ENCODE data around the gene SDC1. TPM values are rescaled to one million over a fixed set of nuclear protein-coding genes. Genes with fewer than 3 reads are reported as not detected.
A peak's percentile ranks its signal among the peaks of the same experiment; 100 is the strongest.

Gene SDC1
- total RNA-seq, 1 experiment from 2014 or later: 22.3 TPM

GRCh38 chr2:20218331-20219320, 6.3 kb downstream of the SDC1 start:
- Mint-ChIP-seq H3K9me3 (no peaks in the 10 kb centered on the region; a peak in 1 of 5 replicates), H3K27me3 (ENCODE audit: low read depth) (peaks cover 7% of the 10 kb centered on the region), H3K36me3 (ENCODE audit: insufficient read depth in 1 of 3, low read depth in 3 of 3) (peaks cover 12 to 23% (median 14%) of the 10 kb centered on the region in 3 experiments), H3K27ac (peak overlapping the region in 2 of 3 experiments; percentile 4 to 26; a peak in 5 of 7 replicates), H3K4me3 (no peak overlapping the region), H3K4me1 (peaks cover 36 to 43% of the 10 kb centered on the region in 2 experiments)
- no peaks in the 10 kb centered on the region for H3K27me3 ChIP-seq (ENCODE audit: insufficient read depth, low read length)
- no peak overlapping the region for H2BK12ac ChIP-seq (ENCODE audit: insufficient read length, low read depth, low read length)
- H3K23ac ChIP-seq (ENCODE audit: insufficient read length, low read depth, low read length): no peak overlapping the region
- peaks cover 9% of the 10 kb centered on the region for H3K4me1 ChIP-seq (ENCODE audit: insufficient read depth, low read length)
- no peak overlapping the region for H3K4me2 ChIP-seq (ENCODE audit: insufficient read depth, insufficient read length, low read length)
- no peaks in the 10 kb centered on the region for H3K79me1 ChIP-seq (ENCODE audit: insufficient read depth, low read depth, low read length, poor library complexity, severe bottlenecking)
- no peak overlapping the region for H2BK120ac ChIP-seq (ENCODE audit: low read depth, low read length, poor library complexity, severe bottlenecking)
- no peaks in the 10 kb centered on the region for H3K9me3 ChIP-seq (ENCODE audit: control insufficient read depth, low read depth, low read length)
- peak overlapping the region; percentile 36 for H4K8ac ChIP-seq (replicated peaks; ENCODE audit: insufficient read length, low read depth, low read length)
- H4K91ac ChIP-seq (ENCODE audit: insufficient read length, low read depth, low read length): no peak overlapping the region
- H3K14ac ChIP-seq (ENCODE audit: insufficient read depth, low read length): no peak overlapping the region
- H3K27ac ChIP-seq (ENCODE audit: insufficient read length, low read depth, low read length): no peak overlapping the region
- H2BK15ac ChIP-seq (ENCODE audit: low read depth, low read length): no peak overlapping the region
- no peak for DNase-seq
- no peak overlapping the region for H2AFZ ChIP-seq (ENCODE audit: low read length)
- no CpG with 5 or more reads among the region's 20 CpGs for WGBS (ENCODE audit: extremely low coverage, insufficient read length, low lambda C conversion rate)
- H2BK5ac ChIP-seq (ENCODE audit: insufficient read length, low read length): no peak overlapping the region
- H3T11ph ChIP-seq (ENCODE audit: low read length): no peak overlapping the region
- TF ChIP-seq, protein P1, sequence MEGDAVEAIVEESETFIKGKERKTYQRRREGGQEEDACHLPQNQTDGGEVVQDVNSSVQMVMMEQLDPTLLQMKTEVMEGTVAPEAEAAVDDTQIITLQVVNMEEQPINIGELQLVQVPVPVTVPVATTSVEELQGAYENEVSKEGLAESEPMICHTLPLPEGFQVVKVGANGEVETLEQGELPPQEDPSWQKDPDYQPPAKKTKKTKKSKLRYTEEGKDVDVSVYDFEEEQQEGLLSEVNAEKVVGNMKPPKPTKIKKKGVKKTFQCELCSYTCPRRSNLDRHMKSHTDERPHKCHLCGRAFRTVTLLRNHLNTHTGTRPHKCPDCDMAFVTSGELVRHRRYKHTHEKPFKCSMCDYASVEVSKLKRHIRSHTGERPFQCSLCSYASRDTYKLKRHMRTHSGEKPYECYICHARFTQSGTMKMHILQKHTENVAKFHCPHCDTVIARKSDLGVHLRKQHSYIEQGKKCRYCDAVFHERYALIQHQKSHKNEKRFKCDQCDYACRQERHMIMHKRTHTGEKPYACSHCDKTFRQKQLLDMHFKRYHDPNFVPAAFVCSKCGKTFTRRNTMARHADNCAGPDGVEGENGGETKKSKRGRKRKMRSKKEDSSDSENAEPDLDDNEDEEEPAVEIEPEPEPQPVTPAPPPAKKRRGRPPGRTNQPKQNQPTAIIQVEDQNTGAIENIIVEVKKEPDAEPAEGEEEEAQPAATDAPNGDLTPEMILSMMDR (conservative IDR thresholded peaks at IDR 0.05): no peak
- no peaks in the 10 kb centered on the region for H4K20me1 ChIP-seq (ENCODE audit: control insufficient read depth, insufficient read depth, insufficient read length)
- no peak overlapping the region for H3K9ac ChIP-seq (ENCODE audit: extremely low read depth, insufficient read length, low read length)
- peak overlapping the region; percentile 7 for H4K5ac ChIP-seq (ENCODE audit: insufficient read length, low read depth, low read length)
- H3K56ac ChIP-seq (ENCODE audit: insufficient read length, low read depth, low read length): no peak overlapping the region
- peaks cover 9% of the 10 kb centered on the region for H3K23me2 ChIP-seq (ENCODE audit: insufficient read length, low read depth, low read length, poor library complexity, severe bottlenecking)
- H3K79me2 ChIP-seq (ENCODE audit: insufficient read depth, low read length): peaks cover 19% of the 10 kb centered on the region; the same call in 1 of the 2 replicates
- H3K18ac ChIP-seq (ENCODE audit: insufficient read length, low read depth, low read length): no peak overlapping the region
- no peak overlapping the region for H2BK20ac ChIP-seq (ENCODE audit: low read depth, low read length, poor library complexity, severe bottlenecking)
- no peak overlapping the region for H2AK5ac ChIP-seq (ENCODE audit: insufficient read length, low read length)
- no peak overlapping the region for H3K4ac ChIP-seq (ENCODE audit: low read depth, low read length)
